ENCODE measurements around the gene SPOCK1.
"Not testable (repeated sequence)": the region's sequence is repeated elsewhere in the genome, so short reads cannot be mapped to it uniquely, and the experiment has no call there.

SPOCK1 gene

GRCh38 chr5:137286025-137286610, 213.0 kb downstream of the SPOCK1 start:
- DNase-seq = no peak

- no peak for DNase-seq
Measured at GRCh38 chr5:137283801-137284200, 215.3 kb downstream of the SPOCK1 start.

GRCh38 chr5:137282216-137282615, 216.9 kb downstream of the SPOCK1 start:
- no peak for DNase-seq

- DNase-seq = no peak
Measured at GRCh38 chr5:137281201-137281600, 217.9 kb downstream of the SPOCK1 start.

GRCh38 chr5:137280656-137281055, 218.5 kb downstream of the SPOCK1 start:
- no peak for DNase-seq

GRCh38 chr5:137279521-137280231, 219.4 kb downstream of the SPOCK1 start:
- DNase-seq = no peak

- DNase-seq = no peak
Measured at GRCh38 chr5:137278476-137278875, 220.7 kb downstream of the SPOCK1 start.

- no peak for DNase-seq
Measured at GRCh38 chr5:137275083-137275482, 224.0 kb downstream of the SPOCK1 start.

- DNase-seq = no peak
Measured at GRCh38 chr5:137273511-137273910, 225.6 kb downstream of the SPOCK1 start.

GRCh38 chr5:137272831-137273230, 226.3 kb downstream of the SPOCK1 start:
- no peak for DNase-seq

- DNase-seq = no peak
Measured at GRCh38 chr5:137269946-137270345, 229.2 kb downstream of the SPOCK1 start.

- DNase-seq = no peak
Measured at GRCh38 chr5:137269274-137269673, 229.9 kb downstream of the SPOCK1 start.

- no peak for DNase-seq
Measured at GRCh38 chr5:137268646-137269045, 230.5 kb downstream of the SPOCK1 start.

GRCh38 chr5:137266186-137266585, 232.9 kb downstream of the SPOCK1 start:
- DNase-seq = no peak

GRCh38 chr5:137265457-137265856, 233.7 kb downstream of the SPOCK1 start:
- DNase-seq = no peak

- DNase-seq = no peak
Measured at GRCh38 chr5:137264573-137264972, 234.6 kb downstream of the SPOCK1 start.

GRCh38 chr5:137264041-137264440, 235.1 kb downstream of the SPOCK1 start:
- no peak for DNase-seq

GRCh38 chr5:137263371-137264005, 235.6 kb downstream of the SPOCK1 start:
- DNase-seq = no peak

GRCh38 chr5:137262818-137263217, 236.3 kb downstream of the SPOCK1 start:
- no peak for DNase-seq

- no peak for DNase-seq
Measured at GRCh38 chr5:137260820-137261695, 238.1 kb downstream of the SPOCK1 start.

- not testable (repeated sequence) for DNase-seq
Measured at GRCh38 chr5:137259115-137259514, 240.0 kb downstream of the SPOCK1 start.

GRCh38 chr5:137254119-137255090, 244.7 kb downstream of the SPOCK1 start:
- no peak for DNase-seq
